Measurements from ENCODE around the gene WRAP73. TPM values are rescaled to one million over a fixed set of nuclear protein-coding genes. Genes with fewer than 3 reads are reported as not detected.
A peak's percentile ranks its signal among the peaks of the same experiment; 100 is the strongest.

WRAP73 gene
- total RNA-seq, 1 donor from 2014 or later: 26.7 TPM

GRCh38 chr1:3598051-3598491, 51.8 kb downstream of the WRAP73 start:
- Mint-ChIP-seq H3K9me3 (no peaks in the 10 kb centered on the region), H3K27me3 (no peaks in the 10 kb centered on the region), H3K4me1 (ENCODE audit: unreplicated experiment) (peaks cover 12% of the 10 kb centered on the region), H3K4me3 (peak overlapping the region; percentile 44), H3K27ac (peak overlapping the region; percentile 42), H3K36me3 (no peaks in the 10 kb centered on the region)
- DNase-seq (ENCODE audit: extremely low spot score, unreplicated experiment): no peak
- TF ChIP-seq CTCF (conservative IDR thresholded peaks at IDR 0.05): no peak

- DNase-seq (ENCODE audit: extremely low spot score, unreplicated experiment): no peak
- Mint-ChIP-seq H3K27ac (peak overlapping the region; percentile 42), H3K9me3 (no peaks in the 10 kb centered on the region), H3K36me3 (no peaks in the 10 kb centered on the region), H3K27me3 (no peaks in the 10 kb centered on the region), H3K4me1 (ENCODE audit: unreplicated experiment) (peaks cover 12% of the 10 kb centered on the region), H3K4me3 (no peak overlapping the region)
- TF ChIP-seq CTCF (conservative IDR thresholded peaks at IDR 0.05): no peak
Measured at GRCh38 chr1:3597599-3597964, 52.3 kb downstream of the WRAP73 start.

- Mint-ChIP-seq H3K36me3 (no peaks in the 10 kb centered on the region), H3K27ac (peak overlapping the region; percentile 42), H3K4me3 (no peak overlapping the region), H3K27me3 (no peaks in the 10 kb centered on the region), H3K9me3 (no peaks in the 10 kb centered on the region), H3K4me1 (ENCODE audit: unreplicated experiment) (peaks cover 12% of the 10 kb centered on the region)
- TF ChIP-seq CTCF (conservative IDR thresholded peaks at IDR 0.05): no peak
- DNase-seq (ENCODE audit: extremely low spot score, unreplicated experiment): no peak
Measured at GRCh38 chr1:3596663-3597598, 53.0 kb downstream of the WRAP73 start.

- Mint-ChIP-seq H3K9me3 (no peaks in the 10 kb centered on the region), H3K27me3 (no peaks in the 10 kb centered on the region), H3K36me3 (no peaks in the 10 kb centered on the region), H3K4me1 (ENCODE audit: unreplicated experiment) (peaks cover 12% of the 10 kb centered on the region), H3K4me3 (no peak overlapping the region), H3K27ac (no peak overlapping the region)
- no peak for TF ChIP-seq CTCF (conservative IDR thresholded peaks at IDR 0.05)
- DNase-seq (ENCODE audit: extremely low spot score, unreplicated experiment): no peak
Measured at GRCh38 chr1:3595949-3596348, 54.0 kb downstream of the WRAP73 start.

- Mint-ChIP-seq H3K4me1 (ENCODE audit: unreplicated experiment) (peaks cover 17% of the 10 kb centered on the region), H3K9me3 (no peaks in the 10 kb centered on the region), H3K36me3 (no peaks in the 10 kb centered on the region), H3K27ac (no peak overlapping the region), H3K27me3 (no peaks in the 10 kb centered on the region), H3K4me3 (no peak overlapping the region)
- no peak for TF ChIP-seq CTCF (conservative IDR thresholded peaks at IDR 0.05)
- no peak for DNase-seq (ENCODE audit: extremely low spot score, unreplicated experiment)
Measured at GRCh38 chr1:3594706-3595377, 55.1 kb downstream of the WRAP73 start.
